ENCODE results near the gene FILIP1L.

GRCh38 chr3:100030914-100031425 is 83.3 kb downstream of the FILIP1L start:
- TF ChIP-seq EZH2 (IDR thresholded peaks at IDR 0.05; ENCODE audit: borderline replicate concordance, insufficient read depth, low read depth, low read length, poor library complexity, severe bottlenecking): no peak
- no peak for TF ChIP-seq CTCF (IDR thresholded peaks at IDR 0.05)

All from B cell (primary cell).